Liver (tissue), 3 donors: ENCODE measurements around the gene PROCA1.

Source experiments
- CTCF ChIP-seq: fragments of 150-350 bp; IDR thresholded peaks from 2 replicates; pipeline ENCODE4 v1.5.1; 2017; ENCODE audit warnings: improper control_type of control experiment, low read depth, low read length; ENCODE audit not compliant: missing input control
- EGR1 ChIP-seq, 2 donors: IDR thresholded peaks; 2 replicates each; pipeline ENCODE4 v1.6.1; 2016 to 2018; ENCODE audit warnings: antibody characterized with exemption in 2 of 2, low read depth in 2 of 2
- FOXA1 ChIP-seq: IDR thresholded peaks from 2 replicates; pipeline ENCODE4 v1.6.1; 2016; ENCODE audit warnings: antibody characterized with exemption
- JUND ChIP-seq, 2 donors: IDR thresholded peaks; 2 replicates each; pipeline ENCODE4 v1.6.1; 2016; ENCODE audit warnings: antibody characterized with exemption in 2 of 2
- MAX ChIP-seq: IDR thresholded peaks from 2 replicates; pipeline ENCODE4 v1.6.1; 2016; ENCODE audit warnings: antibody characterized with exemption
- RAD21 ChIP-seq, 2 donors: IDR thresholded peaks; 2 replicates each; pipeline ENCODE4 v1.6.1; 2016; ENCODE audit warnings: antibody characterized with exemption in 2 of 2, mild to moderate bottlenecking in 2 of 2
- REST ChIP-seq: IDR thresholded peaks from 2 replicates; pipeline ENCODE4 v1.6.1; 2016; ENCODE audit warnings: antibody characterized with exemption, mild to moderate bottlenecking
- RXRA ChIP-seq, 2 donors: IDR thresholded peaks; 2 replicates each; pipeline ENCODE4 v1.6.1; 2017 to 2018; ENCODE audit warnings: antibody characterized with exemption in 2 of 2, mild to moderate bottlenecking in 1 of 2
- SP1 ChIP-seq: IDR thresholded peaks from 2 replicates; pipeline ENCODE4 v1.6.1; 2018; ENCODE audit warnings: antibody characterized with exemption, mild to moderate bottlenecking
- donor health status: healthy.
- donor health status: healthy.

GRCh38 chr17:28715217-28715616 is 3.5 kb upstream of the PROCA1 start:
- TF ChIP-seq CTCF (no peak), REST (no peak), MAX (no peak), RAD21 (IDR thresholded peaks at IDR 0.05) (no peak), JUND (IDR thresholded peaks at IDR 0.05) (no peak), SP1 (no peak), EGR1 (IDR thresholded peaks at IDR 0.05; ENCODE audit: low read depth in 2 of 2) (no peak), FOXA1 (no peak), RXRA (IDR thresholded peaks at IDR 0.05) (no peak)
